SK-N-SH (cell line): ENCODE data around the gene RAMACL. TPM values are rescaled to one million over a fixed set of nuclear protein-coding genes. Genes with fewer than 3 reads are reported as not detected.
"Not testable (repeated sequence)": the region's sequence is repeated elsewhere in the genome, so short reads cannot be mapped to it uniquely, and the experiment has no call there.

Experiments
- CTCF ChIA-PET: fragments of 300-600, 350-600 bp; formaldehyde crosslinking; extraction: SDS; loops from one replicate; lab custom pipeline; 2021; lab: Yijun Ruan, JAX
- POLR2A ChIA-PET: fragments of 350-600 bp; sonication (Branson Sonifier 250); formaldehyde crosslinking; extraction: SDS; loops from one replicate; lab custom pipeline; 2020; ENCODE audit warnings: antibody characterized with exemption, inconsistent platforms; lab: Yijun Ruan, JAX
- DNase-seq: peaks from one replicate; pipeline ENCODE4 v3.0.0; 2012
- H2AFZ ChIP-seq: fragments of 200-600 bp; sonication (generic); 2 replicates; pipeline ENCODE4 v1.8.1; 2016; ENCODE audit warnings: antibody characterized with exemption, mild to moderate bottlenecking, low read depth
- H3F3A ChIP-seq: fragments of 200-600 bp; sonication (generic); replicated peaks from 2 replicates; pipeline ENCODE3; 2016; ENCODE audit warnings: antibody characterized with exemption, mild to moderate bottlenecking; ENCODE audit not compliant: insufficient read depth
- H3K27ac ChIP-seq, 2 experiments: fragments of 200-500 bp in 1 of 2; fragments of 200-600 bp in 1 of 2; sonication (Bioruptor generic) in 1 of 2; sonication (generic), shearing (Covaris generic) in 1 of 2; 2 replicates each; pipeline versions ENCODE4 v1.5.1 to v1.6.1; 2014 to 2016; ENCODE audit warnings: low read depth in 2 of 2, inconsistent platforms in 1 of 2, low read length in 1 of 2, mild to moderate bottlenecking in 1 of 2, mixed read lengths in 1 of 2
- H3K27me3 ChIP-seq: fragments of 200-600 bp; sonication (generic), shearing (Covaris generic); 2 replicates; pipeline ENCODE4 v1.6.1; 2016; ENCODE audit warnings: mixed run types; ENCODE audit not compliant: insufficient read depth
- H3K36me3 ChIP-seq, 2 experiments: fragments of 200-500 bp in 1 of 2; fragments of 200-600 bp in 1 of 2; sonication (Bioruptor generic) in 1 of 2; sonication (generic) in 1 of 2; replicated peaks in 1 of 2; 2 replicates each; pipeline versions ENCODE3 to v1.5.1; 2014 to 2016; ENCODE audit warnings: low read length in 1 of 2, mild to moderate bottlenecking in 1 of 2; ENCODE audit not compliant: insufficient read depth in 2 of 2, control insufficient read depth in 1 of 2
- H3K4me1 ChIP-seq, 2 experiments: fragments of 200-500 bp in 1 of 2; fragments of 200-600 bp in 1 of 2; sonication (Bioruptor generic) in 1 of 2; sonication (generic), shearing (Covaris generic) in 1 of 2; 2 replicates each; pipeline versions ENCODE4 v1.5.1 to v1.6.1; 2014 to 2016; ENCODE audit warnings: low read depth in 1 of 2, low read length in 1 of 2, mixed run types in 1 of 2; ENCODE audit not compliant: insufficient read depth in 2 of 2, control insufficient read depth in 1 of 2
- H3K4me2 ChIP-seq: fragments of 200-600 bp; sonication (generic), shearing (Covaris generic); 2 replicates; pipeline ENCODE4 v1.6.1; 2017; ENCODE audit warnings: mixed run types
- H3K4me3 ChIP-seq, 2 experiments: fragments of 200-500 bp in 1 of 2; fragments of 200-600 bp in 1 of 2; sonication (Bioruptor generic) in 1 of 2; sonication (generic), shearing (Covaris generic) in 1 of 2; 2 replicates each; pipeline versions ENCODE4 v1.5.1 to v1.8.1; 2014 to 2016; ENCODE audit warnings: low read depth in 2 of 2, inconsistent platforms in 1 of 2, low read length in 1 of 2, mild to moderate bottlenecking in 1 of 2, mixed read lengths in 1 of 2, moderate library complexity in 1 of 2
- H3K79me2 ChIP-seq: fragments of 200-600 bp; sonication (generic); 2 replicates; pipeline ENCODE4 v1.8.1; 2017; ENCODE audit warnings: mild to moderate bottlenecking; ENCODE audit not compliant: insufficient read depth
- H3K9ac ChIP-seq: fragments of 200-600 bp; sonication (generic); 2 replicates; pipeline ENCODE4 v1.6.1; 2017; ENCODE audit warnings: mixed run types
- H3K9me2 ChIP-seq: fragments of 200-600 bp; sonication (generic); 2 replicates; pipeline ENCODE4 v1.6.1; 2017; ENCODE audit warnings: mixed run types
- H3K9me3 ChIP-seq: fragments of 200-600 bp; sonication (generic); 2 replicates; pipeline ENCODE4 v1.6.1; 2017; ENCODE audit warnings: mixed run types, mild to moderate bottlenecking, moderate library complexity
- H4K20me1 ChIP-seq: fragments of 200-600 bp; sonication (generic); 2 replicates; pipeline ENCODE4 v1.6.1; 2017; ENCODE audit warnings: mild to moderate bottlenecking, mixed run types; ENCODE audit not compliant: insufficient read depth
- EP300 ChIP-seq, 2 experiments: IDR thresholded peaks; 2 replicates each; pipeline versions ENCODE4 v1.4.0 to v1.6.1; 2012; ENCODE audit warnings: borderline replicate concordance in 1 of 2, low read depth in 1 of 2, low read length in 1 of 2
- EZH2phosphoT487 ChIP-seq: fragments of 200-600 bp; sonication (generic); IDR thresholded peaks from 2 replicates; pipeline ENCODE4 v1.6.1; 2017; ENCODE audit warnings: low read depth, mixed run types, mild to moderate bottlenecking, antibody characterized with exemption, moderate library complexity, borderline replicate concordance
- MEF2A ChIP-seq: IDR thresholded peaks from 2 replicates; pipeline ENCODE4 v1.4.0; 2012; ENCODE audit warnings: low read depth, borderline replicate concordance
- NFIC ChIP-seq: IDR thresholded peaks from 2 replicates; pipeline ENCODE4 v1.4.0; 2012; ENCODE audit warnings: borderline replicate concordance
- NRF1 ChIP-seq: IDR thresholded peaks from 2 replicates; pipeline ENCODE4 v1.6.1; 2012; ENCODE audit warnings: low read depth, mild to moderate bottlenecking, low read length
- PBX3 ChIP-seq: IDR thresholded peaks from 2 replicates; pipeline ENCODE4; 2012
- RCOR1 ChIP-seq: fragments of 150-350 bp; IDR thresholded peaks from 2 replicates; pipeline ENCODE4 v1.6.1; 2017; ENCODE audit warnings: antibody characterized with exemption, low read length
- SIN3A ChIP-seq: IDR thresholded peaks from 2 replicates; pipeline ENCODE4 v1.6.1; 2012; ENCODE audit warnings: low read depth, mild to moderate bottlenecking, low read length, moderate library complexity, borderline replicate concordance
- YY1 ChIP-seq: IDR thresholded peaks from 2 replicates; pipeline ENCODE4 v1.4.0; 2012; ENCODE audit warnings: low read depth, mild to moderate bottlenecking
- WGBS: methylation state at CpG from one replicate; pipeline ENCODE4 v1.1.6; 2017; ENCODE audit warnings: low lambda C conversion rate; 5-methylcytosine and 5-hydroxymethylcytosine counted together
- polyA plus RNA-seq, 3 experiments: library from polyadenylated mRNA; depleted of rRNA; stranded (reverse); fragments of >200 nt; gene quantifications; 2 replicates each; pipeline ENCODE4 v1.2.3, GENCODE V29; 2012

The RAMACL gene
- polyA plus RNA-seq, 1 of the 3 experiments (the other 2 are of a cell fraction): 0.10 TPM

- TF ChIP-seq PBX3 (no peak), RCOR1 (no peak), NFIC (no peak), SIN3A (no peak), EP300 (IDR thresholded peaks at IDR 0.05; ENCODE audit: borderline replicate concordance in 1 of 2, low read depth in 1 of 2, low read length in 1 of 2) (no peak)
Measured at GRCh38 chr6:166583230-166583965, 3.1 kb downstream of the RAMACL start (continued).

DNA sequence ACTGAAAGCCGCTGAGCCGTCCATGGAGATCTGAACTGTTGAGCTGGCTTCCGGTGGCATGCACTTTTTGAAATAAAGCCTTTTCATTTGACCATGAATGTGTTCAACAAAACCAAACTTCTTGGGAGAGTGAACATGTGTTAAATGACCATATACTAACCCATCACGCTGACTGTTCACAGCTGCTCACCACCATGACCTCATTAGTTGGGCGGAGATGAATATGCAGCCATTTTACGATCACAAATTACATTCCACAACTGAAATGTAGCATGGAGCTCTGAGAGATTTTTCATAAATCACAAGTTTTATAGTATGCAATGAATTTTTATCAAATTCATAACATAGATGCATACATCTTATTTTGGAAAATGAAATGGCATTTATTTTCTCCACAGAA lies 4.2 kb downstream of the RAMACL start:
- WGBS: 94% methylated on average over 6 of the region's 6 CpGs
- Histone ChIP-seq H3K27me3 (no peaks in the 10 kb centered on the region), H3K4me2 (no peak overlapping the region), H3K79me2 (peaks cover 76% of the 10 kb centered on the region), H3K9me3 (no peaks in the 10 kb centered on the region), H3K9ac (no peak overlapping the region), H3K27ac (no peak overlapping the region), H2AFZ (no peak overlapping the region), H3K4me3 (no peak overlapping the region), H3K36me3 (peaks cover 14 to 15% of the 10 kb centered on the region in 2 experiments), H3K4me1 (peaks cover 14 to 18% of the 10 kb centered on the region in 2 experiments; a peak in 3 of 4 replicates), H3F3A (no peaks in the 10 kb centered on the region), H4K20me1 (0 out of 2 replicates have a peak, but pooled peaks cover 2% of the 10 kb centered on the region), H3K9me2 (no peaks in the 10 kb centered on the region)
- no peak for DNase-seq
- TF ChIP-seq YY1 (no peak), MEF2A (no peak)
- POLR2A ChIA-PET: no interaction called here
- CTCF ChIA-PET: interaction anchor here (0.9 kb wide), 1 partner anchor 24 kb away, joined by 4 read pairs; no protein-coding TSS in a partner anchor

GRCh38 chr6:166581801-166582200 lies 4.7 kb downstream of the RAMACL start:
- WGBS: 96% methylated on average over 8 of the region's 8 CpGs

DNA sequence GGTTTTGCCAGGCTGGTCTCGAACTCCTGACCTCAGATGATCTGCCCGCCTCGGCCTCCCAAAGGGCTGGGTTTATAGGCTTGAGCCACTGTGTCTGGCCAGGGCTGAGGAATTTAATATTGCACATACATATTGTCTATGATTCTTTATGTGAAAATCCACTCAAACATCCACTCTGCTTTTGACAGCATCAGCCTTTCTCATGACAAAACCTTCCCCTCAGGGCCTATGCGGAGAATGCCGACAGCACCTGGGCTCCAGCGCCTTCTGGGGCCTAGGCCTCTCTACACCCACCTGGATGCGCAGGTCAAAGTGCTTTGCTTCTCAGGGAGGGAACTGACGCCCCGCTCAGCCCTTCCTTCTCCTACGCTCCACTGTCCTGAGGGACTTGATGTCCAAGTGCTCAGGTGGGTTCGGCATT lies 5.4 kb downstream of the RAMACL start:
- Histone ChIP-seq H3K27me3 (no peaks in the 10 kb centered on the region), H4K20me1 (0 out of 2 replicates have a peak, but pooled peaks cover 2% of the 10 kb centered on the region), H3K4me1 (peaks cover 12 to 14% of the 10 kb centered on the region in 2 experiments; a peak in 3 of 4 replicates), H3F3A (no peaks in the 10 kb centered on the region), H3K4me3 (no peak overlapping the region), H3K36me3 (peaks cover 11 to 15% of the 10 kb centered on the region in 2 experiments), H3K9me2 (no peaks in the 10 kb centered on the region), H3K9me3 (no peaks in the 10 kb centered on the region), H3K27ac (no peak overlapping the region), H3K4me2 (no peak overlapping the region), H3K79me2 (peaks cover 64% of the 10 kb centered on the region; the same call in 1 of the 2 replicates), H3K9ac (no peak overlapping the region), H2AFZ (no peak overlapping the region)
- DNase-seq: no peak
- WGBS: 93% methylated on average over 9 of the region's 11 CpGs
- ChIA-PET CTCF (no interaction called here), POLR2A (no interaction called here)
- TF ChIP-seq NRF1 (no peak), EZH2phosphoT487 (no peak)

More at GRCh38 chr6:166581801-166582200, 4.7 kb downstream of the RAMACL start:
- H3K27me3 ChIP-seq, H3K4me2 ChIP-seq, H2AFZ ChIP-seq, CTCF ChIA-PET, H3K27ac ChIP-seq, POLR2A ChIA-PET, H4K20me1 ChIP-seq, H3F3A ChIP-seq, H3K9me2 ChIP-seq, DNase-seq, H3K9me3 ChIP-seq, H3K4me3 ChIP-seq, H3K9ac ChIP-seq: not testable (repeated sequence)
- Histone ChIP-seq H3K4me1 (peaks cover 13 to 14% of the 10 kb centered on the region in 2 experiments; a peak in 3 of 4 replicates), H3K36me3 (peaks cover 11 to 15% of the 10 kb centered on the region in 2 experiments), H3K79me2 (peaks cover 71% of the 10 kb centered on the region)
